GM19397 (cell line): ENCODE measurements around the gene SPINK6.

ENCODE experiments used
- ATAC-seq: cut with Tn5 transposase; IDR thresholded peaks from one replicate; pipeline ENCODE4 v1.9.1; 2021; ENCODE audit warnings: mild to moderate bottlenecking, moderate library complexity; ENCODE audit not compliant: unreplicated experiment

SPINK6 gene

GRCh38 chr5:148202531-148203203, at the start of gene SPINK6:
Gene SPINK6 (plus strand): TSS chr5:148203042. CDS start chr5:148203097, 55 bp downstream.
- no peak for ATAC-seq

GRCh38 chr5:148156609-148157008, 46.2 kb upstream of the SPINK6 start:
- no peak for ATAC-seq

GRCh38 chr5:148162038-148162437, 40.8 kb upstream of the SPINK6 start:
- ATAC-seq, result no peak

- ATAC-seq, result no peak
Observed at GRCh38 chr5:148163345-148163744, 39.5 kb upstream of the SPINK6 start.

- no peak for ATAC-seq
Observed at GRCh38 chr5:148166550-148167283, 36.1 kb upstream of the SPINK6 start.

- no peak for ATAC-seq
Observed at GRCh38 chr5:148168246-148168645, 34.6 kb upstream of the SPINK6 start, which contains the start of gene SPINK14. Gene SPINK14 (plus strand): TSS chr5:148168546. CDS start chr5:148169733, 1,187 bp downstream.

GRCh38 chr5:148172377-148172776, 30.5 kb upstream of the SPINK6 start:
- ATAC-seq, result no peak

- no peak for ATAC-seq
Observed at GRCh38 chr5:148176480-148176879, 26.4 kb upstream of the SPINK6 start.

GRCh38 chr5:148177207-148177606, 25.6 kb upstream of the SPINK6 start:
- ATAC-seq, result no peak

GRCh38 chr5:148179234-148179824, 23.5 kb upstream of the SPINK6 start:
- no peak for ATAC-seq

- no peak for ATAC-seq
Observed at GRCh38 chr5:148186248-148187003, 16.4 kb upstream of the SPINK6 start.

- ATAC-seq, result no peak
Observed at GRCh38 chr5:148191010-148191409, 11.8 kb upstream of the SPINK6 start.

- no peak for ATAC-seq
Observed at GRCh38 chr5:148193202-148193601, 9.6 kb upstream of the SPINK6 start.

- no peak for ATAC-seq
Observed at GRCh38 chr5:148201151-148201550, 1.7 kb upstream of the SPINK6 start.

- ATAC-seq, result no peak
Observed at GRCh38 chr5:148205044-148205806, 2.4 kb downstream of the SPINK6 start.

GRCh38 chr5:148205865-148206264, 3.0 kb downstream of the SPINK6 start:
- no peak for ATAC-seq

- ATAC-seq, result no peak
Observed at GRCh38 chr5:148206620-148207019, 3.8 kb downstream of the SPINK6 start.

GRCh38 chr5:148208226-148208625, 5.4 kb downstream of the SPINK6 start:
- ATAC-seq, result no peak

- no peak for ATAC-seq
Observed at GRCh38 chr5:148209151-148209770, 6.4 kb downstream of the SPINK6 start.

GRCh38 chr5:148214665-148215185, 11.9 kb downstream of the SPINK6 start:
- ATAC-seq, result no peak
